AG09319 (cell line): Measurements from ENCODE around the gene LRRFIP1.
"Not testable (repeated sequence)": the region's sequence is repeated elsewhere in the genome, so short reads cannot be mapped to it uniquely, and the experiment has no call there.

ENCODE experiments used
- DNase-seq: peaks from one replicate; pipeline ENCODE4 v3.0.0-alpha.2; 2010; ENCODE audit warnings: low read depth; ENCODE audit errors: extremely low read depth
- CTCF ChIP-seq: IDR thresholded peaks from 2 replicates; pipeline ENCODE4 v1.5.1; 2011; ENCODE audit warnings: low read depth, mild to moderate bottlenecking, inconsistent platforms, low read length, moderate library complexity

The LRRFIP1 gene

GRCh38 chr2:237661799-237662328, 34.5 kb downstream of the LRRFIP1 start:
- TF ChIP-seq CTCF: no peak

GRCh38 chr2:237662671-237663093, 35.3 kb downstream of the LRRFIP1 start:
- peak; percentile 92 for DNase-seq
- TF ChIP-seq CTCF: peak; percentile 2; the same call in 1 of the 2 replicates

More at GRCh38 chr2:237661799-237662328, 34.5 kb downstream of the LRRFIP1 start:
- DNase-seq: no peak

- no peak for TF ChIP-seq CTCF
- DNase-seq: no peak
Measured at GRCh38 chr2:237663517-237664110, 36.2 kb downstream of the LRRFIP1 start.

GRCh38 chr2:237664151-237664550, 36.8 kb downstream of the LRRFIP1 start:
- no peak for TF ChIP-seq CTCF
- no peak for DNase-seq

- no peak; the same call in 1 of the 2 replicates for TF ChIP-seq CTCF
- no peak for DNase-seq
Measured at GRCh38 chr2:237665713-237666143, 38.3 kb downstream of the LRRFIP1 start.

GRCh38 chr2:237666606-237667005, 39.2 kb downstream of the LRRFIP1 start:
- TF ChIP-seq CTCF: no peak
- no peak for DNase-seq

GRCh38 chr2:237667050-237667576, 39.7 kb downstream of the LRRFIP1 start:
- not testable (repeated sequence) for DNase-seq
